Activated naive CD4-positive, alpha-beta T cell treated with anti-CD3 and anti-CD28 coated beads, Interleukin-2, amount 50 U/mL, for 72 hours (primary cell): Measurements from ENCODE around the gene CTSE. TPM values are rescaled to one million over a fixed set of nuclear protein-coding genes. Genes with fewer than 3 reads are reported as not detected.
A peak's percentile ranks its signal among the peaks of the same experiment; 100 is the strongest.

Source experiments
- ATAC-seq, 2 donors: fragments of 150-1000 bp; cut with Tn5 transposase; 2 replicates each; pipeline ENCODE4 v1.10.0; 2021; ENCODE audit warnings: mild to moderate bottlenecking in 2 of 2, moderate library complexity in 2 of 2
- DNase-seq, 2 donors: peaks; one replicate each; pipeline ENCODE4 v3.0.0; 2021 to 2022; ENCODE audit warnings: low spot score in 2 of 2
- H3K27ac Mint-ChIP-seq, 2 donors: one replicate each; pipeline ENCODE4 v1.8.0; 2022; ENCODE audit warnings: mild to moderate bottlenecking in 2 of 2, mixed read lengths in 2 of 2
- H3K36me3 Mint-ChIP-seq, 2 donors: one replicate each; pipeline ENCODE4 v1.8.0; 2022; ENCODE audit warnings: mixed read lengths in 2 of 2
- H3K9me3 Mint-ChIP-seq, 2 donors: one replicate each; pipeline ENCODE4 v1.8.0; 2022; ENCODE audit warnings: mixed read lengths in 2 of 2
- total RNA-seq, 2 donors: library from RNA; stranded (reverse); gene quantifications; one replicate each; pipeline ENCODE4 v1.2.3, GENCODE V29; 2022

CTSE gene
- total RNA-seq, 2 donors from 2014 or later: not detected

GRCh38 chr1:206030714-206031113 lies 7.0 kb upstream of the CTSE start:
- Mint-ChIP-seq H3K9me3 (no peaks in the 10 kb centered on the region), H3K27ac (no peak overlapping the region), H3K36me3 (no peaks in the 10 kb centered on the region)
- ATAC-seq: peak; percentile 86 to 94
- peak in 1 of 2 donors; percentile 66 for DNase-seq

DNA sequence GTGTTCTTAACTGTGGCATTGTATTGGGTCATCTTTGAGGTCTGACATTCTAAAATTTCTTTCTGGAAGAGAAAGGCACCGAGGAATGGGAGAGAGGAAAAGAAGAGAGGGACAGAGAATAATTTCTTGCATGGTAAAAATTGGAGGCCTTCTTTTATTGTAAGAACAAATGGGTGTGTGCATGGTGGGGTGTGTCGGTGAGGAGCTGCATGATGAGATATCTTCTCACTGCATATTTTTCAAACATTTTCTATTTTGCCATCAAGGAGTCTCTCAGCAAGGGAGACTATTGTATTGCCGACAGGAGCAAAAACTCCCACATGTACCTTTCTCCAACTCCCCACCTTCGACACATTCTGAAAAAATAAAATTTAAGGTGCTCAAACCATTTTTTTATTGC lies 6.5 kb upstream of the CTSE start:
- no peak for DNase-seq
- Mint-ChIP-seq H3K36me3 (no peaks in the 10 kb centered on the region), H3K27ac (no peak overlapping the region), H3K9me3 (no peaks in the 10 kb centered on the region)
- no peak for ATAC-seq

- ATAC-seq: no peak
- DNase-seq: no peak
- H3K9me3 Mint-ChIP-seq: no peaks in the 10 kb centered on the region
- H3K36me3 Mint-ChIP-seq: no peaks in the 10 kb centered on the region
- H3K27ac Mint-ChIP-seq: no peak overlapping the region
Measured at GRCh38 chr1:206029484-206029883, 5.8 kb upstream of the CTSE start.

GRCh38 chr1:206025283-206025820 lies 1.7 kb upstream of the CTSE start:
- Mint-ChIP-seq H3K27ac (no peak overlapping the region), H3K36me3 (no peaks in the 10 kb centered on the region), H3K9me3 (no peaks in the 10 kb centered on the region)
- ATAC-seq (no peak), DNase-seq (no peak)

DNA sequence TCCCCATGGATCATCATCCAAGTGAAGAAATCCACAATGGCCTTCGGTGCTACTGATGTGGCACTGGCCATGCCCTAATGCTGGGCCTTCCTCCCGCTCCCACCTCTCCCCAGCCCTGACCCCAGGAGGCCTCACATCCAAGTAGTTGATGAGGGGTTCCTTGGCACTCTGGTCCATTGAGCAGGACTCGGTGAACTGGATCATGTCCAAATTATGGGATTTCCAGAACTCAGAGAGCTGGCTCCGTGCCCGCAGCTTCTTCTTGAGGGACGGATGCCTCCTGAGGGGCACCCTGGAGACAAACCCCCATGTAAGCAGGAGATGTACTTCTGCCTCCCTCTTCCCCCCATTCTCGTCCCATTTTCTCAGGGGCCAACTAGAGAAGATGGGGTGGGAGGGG lies 929 bp downstream of the CTSE start:
- no peaks in the 10 kb centered on the region for H3K36me3 Mint-ChIP-seq
- no peak overlapping the region for H3K27ac Mint-ChIP-seq
- no peak for ATAC-seq
- no peaks in the 10 kb centered on the region for H3K9me3 Mint-ChIP-seq
- DNase-seq: no peak

GRCh38 chr1:206021626-206022365 lies 1.9 kb downstream of the CTSE start:
- ATAC-seq (no peak), DNase-seq (no peak)
- H3K9me3 Mint-ChIP-seq: no peaks in the 10 kb centered on the region
- H3K36me3 Mint-ChIP-seq: no peaks in the 10 kb centered on the region
- H3K27ac Mint-ChIP-seq: no peak overlapping the region

DNA sequence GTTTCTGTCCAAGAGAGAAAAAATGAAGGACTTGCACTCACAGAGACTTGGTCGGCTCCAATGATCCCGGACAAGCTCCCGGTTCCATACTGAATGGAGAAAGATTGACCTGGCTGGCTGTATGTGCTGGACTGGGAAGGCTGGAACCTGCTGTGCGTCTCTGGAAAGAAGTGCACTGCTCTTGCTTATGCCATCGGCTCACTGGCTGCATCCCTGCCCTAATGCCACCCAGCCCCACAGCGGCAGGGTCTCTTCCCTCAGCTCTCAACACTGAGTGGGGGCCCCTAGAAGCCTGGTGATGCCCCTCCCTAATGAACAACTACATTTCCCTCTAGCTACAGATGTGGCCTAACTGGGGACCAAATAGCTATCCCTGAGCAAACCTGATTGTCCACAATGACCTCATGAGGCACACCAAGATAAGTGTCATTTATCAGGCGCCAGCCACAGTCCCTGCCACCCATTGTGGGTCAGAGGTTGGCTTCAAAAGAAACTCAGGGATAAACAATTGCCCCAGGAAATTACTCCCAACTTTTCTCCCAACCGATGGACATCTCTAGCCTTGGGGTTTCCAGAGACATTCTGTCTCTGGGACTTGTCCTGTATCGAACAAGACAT lies 2.6 kb downstream of the CTSE start:
- DNase-seq (no peak), ATAC-seq (no peak)
- no peaks in the 10 kb centered on the region for H3K36me3 Mint-ChIP-seq
- H3K9me3 Mint-ChIP-seq: no peaks in the 10 kb centered on the region
- H3K27ac Mint-ChIP-seq: no peak overlapping the region

DNA sequence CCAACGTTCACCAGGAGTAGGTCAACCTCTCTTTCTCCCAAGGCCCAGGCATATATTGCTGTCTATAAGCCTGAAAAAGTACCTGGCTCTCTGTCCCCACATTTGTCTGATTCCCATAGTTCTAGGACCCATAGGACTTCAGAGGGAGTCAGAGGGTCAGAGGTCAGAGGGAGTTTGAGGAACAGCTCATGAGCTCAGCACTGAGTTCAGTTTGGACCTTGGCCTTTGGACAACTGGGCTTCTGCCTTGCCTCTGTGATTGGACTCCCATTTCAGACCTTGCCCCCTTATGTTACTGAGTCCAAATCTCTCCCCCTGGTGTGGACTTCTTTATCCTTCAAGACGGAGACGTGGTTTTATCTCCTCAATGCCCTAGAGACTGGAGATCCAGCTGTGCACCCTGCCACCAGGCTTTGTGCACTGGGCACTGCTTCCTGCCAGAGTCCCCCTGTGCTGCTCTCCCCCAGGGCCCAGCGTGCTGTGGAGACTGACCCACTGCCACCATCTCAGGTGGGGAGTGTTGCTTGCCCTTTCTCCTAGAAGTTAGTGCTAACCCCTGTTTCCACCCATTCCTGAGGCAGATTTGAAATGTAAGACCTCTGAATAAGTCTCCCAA lies 3.2 kb downstream of the CTSE start:
- ATAC-seq (no peak), DNase-seq (no peak)
- Mint-ChIP-seq H3K27ac (no peak overlapping the region), H3K36me3 (no peaks in the 10 kb centered on the region), H3K9me3 (no peaks in the 10 kb centered on the region)

GRCh38 chr1:206015071-206015470 lies 8.6 kb downstream of the CTSE start:
- ATAC-seq (no peak), DNase-seq (no peak)
- Mint-ChIP-seq H3K27ac (no peak overlapping the region), H3K9me3 (no peaks in the 10 kb centered on the region), H3K36me3 (peaks cover 0 to 5% of the 10 kb centered on the region in 2 donors)

DNA sequence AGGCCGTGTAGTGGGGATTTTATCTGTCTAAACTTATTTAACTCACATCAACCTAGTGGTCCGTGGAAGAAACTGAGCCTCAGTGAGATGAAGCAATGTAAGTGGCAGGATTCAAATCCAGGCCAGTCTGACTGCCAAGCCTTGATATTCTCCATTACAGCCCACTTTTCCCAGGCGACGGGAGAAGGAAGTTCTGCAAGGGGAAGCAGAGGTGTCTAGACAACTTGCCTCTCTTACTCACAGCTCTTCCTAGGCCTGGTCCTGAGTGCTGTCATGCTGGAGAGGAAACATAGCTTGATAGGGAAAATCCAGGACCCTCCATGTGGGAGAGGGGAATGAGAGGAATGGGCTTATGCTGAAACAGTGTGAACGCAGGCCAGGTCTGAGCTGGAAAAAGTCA lies 9.1 kb downstream of the CTSE start:
- ATAC-seq (no peak), DNase-seq (no peak)
- Mint-ChIP-seq H3K9me3 (no peaks in the 10 kb centered on the region), H3K27ac (no peak overlapping the region), H3K36me3 (peaks cover 0 to 5% of the 10 kb centered on the region in 2 donors)

- Mint-ChIP-seq H3K9me3 (no peaks in the 10 kb centered on the region), H3K36me3 (peaks cover 0 to 5% of the 10 kb centered on the region in 2 donors), H3K27ac (no peak overlapping the region)
- ATAC-seq: no peak
- no peak for DNase-seq
Measured at GRCh38 chr1:206013026-206013795, 10.5 kb downstream of the CTSE start.

DNA sequence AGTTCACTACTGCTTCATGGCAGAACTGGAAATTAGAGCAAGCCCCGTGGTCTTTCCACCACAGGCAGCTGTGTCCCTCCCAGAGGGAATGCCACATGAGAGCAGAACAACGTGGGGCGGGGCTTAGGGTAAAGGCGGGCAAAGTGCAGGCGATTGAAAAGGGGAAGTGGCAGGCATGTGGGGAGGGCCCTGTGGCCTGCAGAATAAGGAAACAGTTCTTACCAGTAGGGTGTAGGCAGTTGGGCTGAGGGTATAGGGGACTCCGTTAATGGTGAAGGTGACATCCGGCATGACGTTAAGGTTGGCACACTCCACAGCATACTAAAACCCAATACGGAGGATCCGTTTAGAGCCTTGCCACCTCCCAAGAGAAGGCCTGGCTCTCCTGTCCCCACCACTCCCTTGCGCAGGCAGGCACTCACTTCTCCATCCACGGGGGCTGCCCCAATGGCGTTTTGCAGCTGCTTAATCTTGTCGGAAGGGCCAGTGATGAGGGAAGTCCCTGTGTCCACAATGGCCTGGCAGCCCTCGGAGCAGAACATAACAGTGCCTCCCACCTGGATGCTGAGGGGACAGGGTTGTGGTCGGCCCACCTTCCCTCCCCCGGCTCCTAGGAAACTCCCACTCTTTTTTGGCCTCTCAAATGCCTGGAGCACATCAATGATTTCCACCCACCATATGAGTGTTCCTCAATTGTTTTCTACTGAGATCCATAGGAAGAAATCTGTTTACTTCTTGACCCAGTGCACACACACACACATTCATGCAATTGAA lies 11.4 kb downstream of the CTSE start:
- ATAC-seq: peak; percentile 41 to 88
- H3K27ac Mint-ChIP-seq: no peak overlapping the region
- peaks cover 0 to 5% of the 10 kb centered on the region in 2 donors for H3K36me3 Mint-ChIP-seq
- H3K9me3 Mint-ChIP-seq: no peaks in the 10 kb centered on the region
- DNase-seq: no peak

DNA sequence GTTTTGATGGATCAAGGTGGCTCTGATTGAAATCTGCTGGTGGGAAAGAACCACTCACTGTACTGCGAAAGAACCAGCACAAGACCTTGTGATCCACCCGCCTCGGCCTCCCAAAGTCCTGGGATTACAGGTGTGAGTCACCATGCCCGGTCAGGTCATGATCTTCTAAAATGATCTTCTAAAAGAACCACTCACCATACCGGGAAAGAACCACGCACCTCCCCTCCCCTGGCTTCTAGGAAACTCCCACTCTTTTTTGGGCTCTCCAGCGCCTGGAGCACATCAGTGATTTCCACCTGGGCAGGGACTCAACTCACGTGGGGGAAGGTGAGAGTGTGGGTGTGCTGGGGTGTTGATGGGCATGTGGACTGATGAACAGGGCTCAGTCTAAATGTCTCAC lies 12.6 kb downstream of the CTSE start:
- ATAC-seq: peak in 1 of 2 donors; percentile 35
- DNase-seq: no peak
- H3K36me3 Mint-ChIP-seq: peaks cover 0 to 5% of the 10 kb centered on the region in 2 donors
- H3K27ac Mint-ChIP-seq: no peak overlapping the region
- no peaks in the 10 kb centered on the region for H3K9me3 Mint-ChIP-seq

- no peak for ATAC-seq
- no peak for DNase-seq
- peaks cover 0 to 5% of the 10 kb centered on the region in 2 donors for H3K36me3 Mint-ChIP-seq
- no peak overlapping the region for H3K27ac Mint-ChIP-seq
- no peaks in the 10 kb centered on the region for H3K9me3 Mint-ChIP-seq
Measured at GRCh38 chr1:206010060-206010459, 13.6 kb downstream of the CTSE start.

- no peak for DNase-seq
- H3K36me3 Mint-ChIP-seq: peaks cover 0 to 5% of the 10 kb centered on the region in 2 donors
- H3K9me3 Mint-ChIP-seq: no peaks in the 10 kb centered on the region
- ATAC-seq: no peak
- no peak overlapping the region for H3K27ac Mint-ChIP-seq
Measured at GRCh38 chr1:206006946-206007345, 16.7 kb downstream of the CTSE start.

DNA sequence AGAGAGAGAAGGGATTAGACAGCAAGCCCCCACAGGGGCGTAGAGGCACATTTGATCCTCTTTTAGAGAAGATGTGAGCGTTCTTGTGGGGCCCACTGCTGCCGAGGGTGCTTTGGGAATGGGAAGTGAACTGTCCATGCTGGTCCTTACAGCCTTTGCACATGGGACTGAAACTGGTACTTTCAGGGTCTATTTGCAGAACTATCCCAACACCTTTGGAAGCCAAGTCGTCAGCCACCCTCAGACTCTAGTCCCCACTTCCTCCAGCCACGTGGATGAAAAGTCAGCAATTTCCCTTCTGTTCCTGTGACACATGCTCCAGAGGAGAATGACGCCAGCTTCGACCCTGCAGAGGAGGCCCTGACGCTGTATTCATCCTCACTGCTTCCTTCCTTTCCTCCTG lies 17.9 kb downstream of the CTSE start:
- no peaks in the 10 kb centered on the region for H3K9me3 Mint-ChIP-seq
- H3K36me3 Mint-ChIP-seq: peaks cover 0 to 4% of the 10 kb centered on the region in 2 donors
- no peak for ATAC-seq
- no peak for DNase-seq
- H3K27ac Mint-ChIP-seq: no peak overlapping the region
